Breast epithelium (tissue), 4 donors: ENCODE data around the gene ENOX1. TPM values are rescaled to one million over a fixed set of nuclear protein-coding genes. Genes with fewer than 3 reads are reported as not detected.

ENCODE experiments used
- DNase-seq, 2 donors: peaks; one replicate each; pipeline ENCODE4 v3.0.0-alpha.2; 2019; ENCODE audit warnings: low spot score in 2 of 2
- H3K27ac ChIP-seq, 2 donors: fragments of 200-600 bp; sonication (generic) in 1 of 2; one replicate each; pipeline ENCODE4 v1.5.1; 2016 to 2019; ENCODE audit warnings: mild to moderate bottlenecking in 1 of 2
- H3K27me3 ChIP-seq, 2 donors: fragments of 200-600 bp; sonication (generic) in 1 of 2; one replicate each; pipeline versions ENCODE4 v1.5.1 to v1.6.0; 2017 to 2019; ENCODE audit warnings: control low read depth in 1 of 2, mild to moderate bottlenecking in 1 of 2
- H3K36me3 ChIP-seq: fragments of 200-600 bp; one replicate; pipeline ENCODE4 v1.5.1; 2019
- H3K4me1 ChIP-seq, 2 donors: fragments of 200-600 bp; sonication (generic); one replicate each; pipeline ENCODE4 v1.5.1; 2016 to 2019; ENCODE audit warnings: control low read depth in 1 of 2
- H3K4me3 ChIP-seq, 3 donors: fragments of 200-600 bp; sonication (generic); 1 replicate in 2 of 3; 2 replicates in 1 of 3; pipeline ENCODE4 v1.5.1; 2016 to 2019; ENCODE audit warnings: mild to moderate bottlenecking in 3 of 3, moderate library complexity in 2 of 3
- H3K9me3 ChIP-seq, 2 donors: fragments of 200-600 bp; sonication (generic) in 1 of 2; one replicate each; pipeline ENCODE4 v1.5.1; 2016 to 2019; ENCODE audit warnings: control low read depth in 1 of 2
- POLR2A ChIP-seq: fragments of 450-650 bp; IDR thresholded peaks from one replicate; pipeline ENCODE4 v1.6.1; 2016; ENCODE audit warnings: antibody characterized with exemption, mild to moderate bottlenecking, moderate library complexity
- POLR2AphosphoS5 ChIP-seq, 3 donors: sonication (generic); formaldehyde crosslinking; IDR thresholded peaks; one replicate each; pipeline ENCODE4 v1.6.1; 2017; ENCODE audit warnings: antibody characterized with exemption in 3 of 3
- intact Hi-C: fragments of 100-400 bp; cut with DNase I; formaldehyde crosslinking; loops from one replicate; pipeline ENCODE4 v1.15.1; 2023; ENCODE audit warnings: low total_unique reads
- total RNA-seq, 3 donors: library from RNA; depleted of rRNA; stranded (reverse); fragments of >200 nt; gene quantifications; one replicate each; pipeline ENCODE4 v1.1.0, GENCODE V29; 2016
- TF ChIP-seq, protein P1 (sequence below), 3 donors: fragments of 450-650 bp; IDR thresholded peaks; one replicate each; pipeline ENCODE4 v1.5.1; 2016 to 2017; ENCODE audit warnings: antibody characterized with exemption in 3 of 3, mild to moderate bottlenecking in 3 of 3, moderate library complexity in 3 of 3

ENOX1 gene
- total RNA-seq, 3 donors from 2014 or later: 1.9 to 2.3 (median 2.0) TPM

DNA sequence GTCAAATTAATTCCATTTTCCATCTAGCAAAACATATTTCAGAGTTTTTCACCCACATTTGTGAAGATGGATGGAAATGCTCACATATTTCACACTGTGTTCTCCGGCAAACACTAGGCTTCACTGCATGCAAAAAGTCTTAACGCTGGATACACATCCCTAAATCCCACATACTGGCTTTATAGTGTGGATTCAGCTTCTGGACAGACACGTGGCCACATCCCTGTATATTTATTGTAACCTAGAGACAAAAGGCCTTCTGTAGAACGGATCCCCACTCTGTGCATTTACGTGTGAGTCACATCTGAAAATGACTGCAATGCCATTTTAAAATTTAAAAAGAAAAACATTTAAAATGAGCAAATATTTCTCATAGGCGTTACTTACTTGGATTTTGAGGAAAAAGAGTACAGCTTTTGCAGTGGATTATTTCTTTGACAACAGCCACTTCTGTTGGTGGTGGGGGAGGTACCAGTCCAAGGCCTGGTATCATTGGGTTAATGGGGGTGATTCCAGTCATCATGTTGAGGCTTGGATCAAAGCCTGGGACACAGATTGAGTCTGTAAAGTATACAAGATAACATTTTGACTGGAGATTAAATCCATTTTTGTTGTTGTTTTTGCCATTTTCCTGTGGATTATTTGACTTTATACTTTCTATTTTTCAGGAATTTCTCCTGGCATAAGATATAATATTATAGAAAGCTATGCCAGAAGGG is 425.7 kb downstream of the ENOX1 start:
- H3K4me3 ChIP-seq: no peak overlapping the region
- H3K27ac ChIP-seq: no peak overlapping the region
- no peaks in the 10 kb centered on the region for H3K9me3 ChIP-seq
- TF ChIP-seq POLR2AphosphoS5 (IDR thresholded peaks at IDR 0.05) (no peak), POLR2A (no peak)
- TF ChIP-seq, protein P1, sequence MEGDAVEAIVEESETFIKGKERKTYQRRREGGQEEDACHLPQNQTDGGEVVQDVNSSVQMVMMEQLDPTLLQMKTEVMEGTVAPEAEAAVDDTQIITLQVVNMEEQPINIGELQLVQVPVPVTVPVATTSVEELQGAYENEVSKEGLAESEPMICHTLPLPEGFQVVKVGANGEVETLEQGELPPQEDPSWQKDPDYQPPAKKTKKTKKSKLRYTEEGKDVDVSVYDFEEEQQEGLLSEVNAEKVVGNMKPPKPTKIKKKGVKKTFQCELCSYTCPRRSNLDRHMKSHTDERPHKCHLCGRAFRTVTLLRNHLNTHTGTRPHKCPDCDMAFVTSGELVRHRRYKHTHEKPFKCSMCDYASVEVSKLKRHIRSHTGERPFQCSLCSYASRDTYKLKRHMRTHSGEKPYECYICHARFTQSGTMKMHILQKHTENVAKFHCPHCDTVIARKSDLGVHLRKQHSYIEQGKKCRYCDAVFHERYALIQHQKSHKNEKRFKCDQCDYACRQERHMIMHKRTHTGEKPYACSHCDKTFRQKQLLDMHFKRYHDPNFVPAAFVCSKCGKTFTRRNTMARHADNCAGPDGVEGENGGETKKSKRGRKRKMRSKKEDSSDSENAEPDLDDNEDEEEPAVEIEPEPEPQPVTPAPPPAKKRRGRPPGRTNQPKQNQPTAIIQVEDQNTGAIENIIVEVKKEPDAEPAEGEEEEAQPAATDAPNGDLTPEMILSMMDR (IDR thresholded peaks at IDR 0.05): no peak
- no peaks in the 10 kb centered on the region for H3K36me3 ChIP-seq
- intact Hi-C loops: no loop called here
- DNase-seq: no peak
- no peaks in the 10 kb centered on the region for H3K4me1 ChIP-seq
- H3K27me3 ChIP-seq: no peaks in the 10 kb centered on the region

DNA sequence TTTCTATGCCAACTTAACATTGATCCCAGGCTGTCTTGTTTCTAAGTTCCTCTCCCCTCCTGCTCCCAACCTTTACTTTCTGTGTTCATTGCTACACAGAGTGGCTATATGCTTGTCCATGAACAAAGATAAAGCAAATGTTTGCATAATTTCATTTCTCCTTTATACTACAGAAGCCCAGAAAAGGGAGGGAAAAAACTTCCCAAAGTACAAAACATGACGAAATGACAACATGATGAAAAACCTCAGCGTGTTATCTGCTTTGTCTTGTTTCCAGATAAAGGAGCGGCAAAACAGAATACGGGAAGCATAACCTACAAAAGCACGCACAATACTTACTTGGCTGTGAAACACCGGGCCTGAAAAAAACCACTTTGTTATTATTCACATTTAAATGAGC is 426.6 kb downstream of the ENOX1 start:
- intact Hi-C loops: no loop called here
- DNase-seq: no peak
- Histone ChIP-seq H3K9me3 (no peaks in the 10 kb centered on the region), H3K36me3 (no peaks in the 10 kb centered on the region), H3K27ac (no peak overlapping the region), H3K4me1 (no peaks in the 10 kb centered on the region), H3K4me3 (no peak overlapping the region), H3K27me3 (no peaks in the 10 kb centered on the region)
- no peak for TF ChIP-seq POLR2A
- no peak for TF ChIP-seq POLR2AphosphoS5 (IDR thresholded peaks at IDR 0.05)
- TF ChIP-seq, protein P1 (IDR thresholded peaks at IDR 0.05): no peak

GRCh38 chr13:43359536-43359935 is 427.2 kb downstream of the ENOX1 start:
- no peak overlapping the region for H3K4me3 ChIP-seq
- H3K27me3 ChIP-seq: no peaks in the 10 kb centered on the region
- no peaks in the 10 kb centered on the region for H3K36me3 ChIP-seq
- TF ChIP-seq, protein P1 (IDR thresholded peaks at IDR 0.05): no peak
- TF ChIP-seq POLR2AphosphoS5 (IDR thresholded peaks at IDR 0.05) (no peak), POLR2A (no peak)
- intact Hi-C loops: no loop called here
- no peak for DNase-seq
- H3K4me1 ChIP-seq: no peaks in the 10 kb centered on the region
- H3K27ac ChIP-seq: no peak overlapping the region
- H3K9me3 ChIP-seq: no peaks in the 10 kb centered on the region

- Histone ChIP-seq H3K36me3 (no peaks in the 10 kb centered on the region), H3K4me3 (no peak overlapping the region), H3K27ac (no peak overlapping the region), H3K4me1 (no peaks in the 10 kb centered on the region), H3K9me3 (no peaks in the 10 kb centered on the region), H3K27me3 (no peaks in the 10 kb centered on the region)
- DNase-seq: no peak
- intact Hi-C loops: no loop called here
- TF ChIP-seq, protein P1 (IDR thresholded peaks at IDR 0.05): no peak
- no peak for TF ChIP-seq POLR2A
- TF ChIP-seq POLR2AphosphoS5 (IDR thresholded peaks at IDR 0.05): no peak
Observed at GRCh38 chr13:43357564-43357963, 429.2 kb downstream of the ENOX1 start.

DNA sequence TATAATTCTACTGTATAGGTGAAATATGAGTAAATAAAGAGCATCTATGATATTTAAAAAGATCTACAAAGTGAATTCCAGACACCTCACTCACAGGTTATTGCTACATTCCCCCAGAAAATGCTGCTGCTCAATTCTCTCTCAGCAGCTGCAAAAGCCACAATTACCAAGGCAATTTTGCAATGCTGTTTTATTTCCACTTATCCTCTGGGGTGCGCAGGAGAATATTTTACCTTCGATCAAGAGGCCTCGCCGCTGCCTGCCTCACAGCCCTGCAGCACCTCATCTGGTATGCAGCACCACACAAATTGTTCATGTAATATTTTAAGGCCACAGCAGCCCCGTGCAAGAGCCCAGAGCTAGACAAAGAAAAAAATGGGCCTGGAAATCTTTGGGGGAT is 430.2 kb downstream of the ENOX1 start:
- DNase-seq: no peak
- intact Hi-C loops: no loop called here

More for the DNA sequence above, 430.2 kb downstream of the ENOX1 start:
- TF ChIP-seq POLR2A (no peak), POLR2AphosphoS5 (IDR thresholded peaks at IDR 0.05) (no peak)
- TF ChIP-seq, protein P1 (IDR thresholded peaks at IDR 0.05): no peak
- H3K4me3 ChIP-seq: no peak overlapping the region
- no peaks in the 10 kb centered on the region for H3K9me3 ChIP-seq
- no peak overlapping the region for H3K27ac ChIP-seq
- no peaks in the 10 kb centered on the region for H3K27me3 ChIP-seq
- no peaks in the 10 kb centered on the region for H3K4me1 ChIP-seq
- H3K36me3 ChIP-seq: no peaks in the 10 kb centered on the region
